ENCODE data around the gene FOXQ1. TPM values are rescaled to one million over a fixed set of nuclear protein-coding genes. Genes with fewer than 3 reads are reported as not detected.
"Not testable (repeated sequence)": the region's sequence is repeated elsewhere in the genome, so short reads cannot be mapped to it uniquely, and the experiment has no call there.

The FOXQ1 gene
- total RNA-seq, 1 donor from 2014 or later = 2.0 TPM

GRCh38 chr6:1347161-1347560 lies 35.3 kb downstream of the FOXQ1 start:
- Mint-ChIP-seq H3K9me3 (ENCODE audit: low read depth) (peaks cover 32% of the 10 kb centered on the region), H3K27me3 (peaks cover 20% of the 10 kb centered on the region), H3K4me1 (ENCODE audit: low read depth) (no peaks in the 10 kb centered on the region), H3K4me3 (ENCODE audit: low read depth) (no peak overlapping the region), H3K27ac (no peak overlapping the region), H3K36me3 (ENCODE audit: insufficient read depth) (no peaks in the 10 kb centered on the region)
- no peak for DNase-seq (ENCODE audit: low spot score, unreplicated experiment)
- no peak for TF ChIP-seq CTCF (IDR thresholded peaks at IDR 0.05; ENCODE audit: unreplicated experiment)

- no peak for TF ChIP-seq CTCF (IDR thresholded peaks at IDR 0.05; ENCODE audit: unreplicated experiment)
- H3K4me3 Mint-ChIP-seq (ENCODE audit: low read depth) = no peak overlapping the region
- H3K36me3 Mint-ChIP-seq (ENCODE audit: insufficient read depth) = no peaks in the 10 kb centered on the region
- no peak for DNase-seq (ENCODE audit: low spot score, unreplicated experiment)
- H3K27me3 Mint-ChIP-seq = peaks cover 21% of the 10 kb centered on the region
- H3K4me1 Mint-ChIP-seq (ENCODE audit: low read depth) = no peaks in the 10 kb centered on the region
- H3K27ac Mint-ChIP-seq = no peak overlapping the region
- peaks cover 33% of the 10 kb centered on the region for H3K9me3 Mint-ChIP-seq (ENCODE audit: low read depth)
Measured at GRCh38 chr6:1348675-1349074, 36.8 kb downstream of the FOXQ1 start.

DNA sequence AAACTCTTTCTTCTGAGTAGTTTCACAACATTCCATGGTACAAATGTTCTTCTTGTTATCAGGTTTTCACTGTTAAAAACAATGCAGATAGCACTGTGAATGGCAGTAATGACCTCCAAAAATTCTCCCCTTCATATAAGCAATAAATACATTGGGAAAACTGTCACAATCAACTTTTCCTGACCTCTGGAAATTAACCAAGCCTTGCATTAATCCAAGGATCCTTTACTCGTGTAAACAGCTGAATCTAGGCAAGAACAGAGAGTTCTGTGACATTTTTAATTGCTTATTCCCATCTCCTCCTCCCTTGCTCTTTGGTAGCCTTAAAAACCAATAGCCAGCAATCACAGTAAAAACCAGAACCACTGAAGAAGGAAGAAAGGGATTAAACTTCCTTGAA lies 37.8 kb downstream of the FOXQ1 start:
- Mint-ChIP-seq H3K27ac (no peak overlapping the region), H3K9me3 (ENCODE audit: low read depth) (peaks cover 26% of the 10 kb centered on the region), H3K27me3 (peaks cover 27% of the 10 kb centered on the region), H3K36me3 (ENCODE audit: insufficient read depth) (no peaks in the 10 kb centered on the region), H3K4me1 (ENCODE audit: low read depth) (no peaks in the 10 kb centered on the region), H3K4me3 (ENCODE audit: low read depth) (no peak overlapping the region)
- no peak for DNase-seq (ENCODE audit: low spot score, unreplicated experiment)
- TF ChIP-seq CTCF (IDR thresholded peaks at IDR 0.05; ENCODE audit: unreplicated experiment) = no peak

DNA sequence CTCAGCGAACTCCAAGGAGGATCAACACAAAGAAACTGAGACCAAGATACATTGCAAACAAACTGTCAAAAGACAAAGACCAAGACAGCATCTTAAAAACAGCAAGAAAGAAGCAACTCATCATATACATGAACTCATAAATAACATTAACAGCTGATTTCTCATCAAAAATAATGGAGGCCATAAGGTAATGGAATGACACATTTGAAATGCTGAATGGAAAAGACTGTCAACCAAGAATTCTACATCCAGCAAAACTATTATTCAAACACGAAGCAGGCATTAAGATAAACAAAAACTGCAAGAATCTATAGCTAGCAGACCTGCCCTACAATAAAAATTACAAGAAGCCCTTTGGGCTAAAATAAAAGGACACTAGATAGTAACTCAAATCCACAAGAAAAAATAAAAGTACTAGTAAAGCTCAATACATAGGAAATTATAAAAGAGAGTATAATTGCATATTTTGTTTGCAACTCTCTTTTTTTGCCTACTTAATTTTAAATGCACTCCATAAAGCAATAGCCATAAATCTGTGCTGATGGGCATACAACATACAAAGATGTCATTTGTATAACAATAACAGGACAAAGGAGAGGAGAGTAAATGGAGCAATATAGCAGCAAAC lies 39.6 kb downstream of the FOXQ1 start:
- H3K27ac Mint-ChIP-seq = no peak overlapping the region
- peaks cover 30% of the 10 kb centered on the region for H3K27me3 Mint-ChIP-seq

GRCh38 chr6:1355068-1355467 lies 43.2 kb downstream of the FOXQ1 start:
- not testable (repeated sequence) for H3K4me1 Mint-ChIP-seq (ENCODE audit: low read depth); H3K27ac Mint-ChIP-seq; H3K36me3 Mint-ChIP-seq (ENCODE audit: insufficient read depth)

More for the DNA sequence above, 39.6 kb downstream of the FOXQ1 start:
- no peak for DNase-seq (ENCODE audit: low spot score, unreplicated experiment)
- Mint-ChIP-seq H3K4me1 (ENCODE audit: low read depth) (no peaks in the 10 kb centered on the region), H3K36me3 (ENCODE audit: insufficient read depth) (no peaks in the 10 kb centered on the region), H3K4me3 (ENCODE audit: low read depth) (no peak overlapping the region), H3K9me3 (ENCODE audit: low read depth) (peaks cover 21% of the 10 kb centered on the region)
- TF ChIP-seq CTCF (IDR thresholded peaks at IDR 0.05; ENCODE audit: unreplicated experiment) = no peak

DNA sequence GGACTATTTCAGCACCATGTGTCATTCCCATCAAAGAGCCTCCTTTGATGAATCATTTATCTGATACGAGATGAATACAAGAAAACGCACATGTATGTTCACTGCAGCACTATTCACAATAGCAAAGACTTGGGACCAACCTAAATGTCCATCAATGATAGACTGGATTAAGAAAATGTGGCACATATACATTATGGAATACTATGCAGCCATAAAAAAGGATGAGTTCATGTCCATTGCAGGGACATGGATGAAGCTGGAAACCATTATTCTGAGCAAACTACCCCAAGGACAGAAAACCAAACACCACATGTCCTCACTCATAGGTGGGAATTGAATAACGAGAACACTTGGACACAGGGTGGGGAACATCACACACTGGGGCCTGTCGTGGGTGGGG lies 49.8 kb downstream of the FOXQ1 start:
- not testable (repeated sequence) for H3K4me3 Mint-ChIP-seq (ENCODE audit: low read depth)

More at GRCh38 chr6:1355068-1355467, 43.2 kb downstream of the FOXQ1 start:
- H3K4me3 Mint-ChIP-seq (ENCODE audit: low read depth); DNase-seq (ENCODE audit: low spot score, unreplicated experiment): not testable (repeated sequence)
- peaks cover 22% of the 10 kb centered on the region for H3K27me3 Mint-ChIP-seq
- peaks cover 21% of the 10 kb centered on the region for H3K9me3 Mint-ChIP-seq (ENCODE audit: low read depth)

More for the DNA sequence above, 49.8 kb downstream of the FOXQ1 start:
- not testable (repeated sequence) for H3K27ac Mint-ChIP-seq; H3K4me1 Mint-ChIP-seq (ENCODE audit: low read depth); H3K36me3 Mint-ChIP-seq (ENCODE audit: insufficient read depth); H3K9me3 Mint-ChIP-seq (ENCODE audit: low read depth); DNase-seq (ENCODE audit: low spot score, unreplicated experiment)
- peaks cover 45% of the 10 kb centered on the region for H3K27me3 Mint-ChIP-seq
